ACHN (cell line): ENCODE data around the gene SPDYE4.
"Not testable (repeated sequence)": the region's sequence is repeated elsewhere in the genome, so short reads cannot be mapped to it uniquely, and the experiment has no call there.

Experiments used
- DNase-seq: peaks from one replicate; pipeline ENCODE4 v3.0.0-alpha.2; 2015
- in situ Hi-C: cut with HindIII; loops from 2 replicates; pipeline ENCODE4 v1.10.0; 2017; ENCODE audit warnings: low sequenced_read_pairs, low pct_ligation_motif_present, low pct_unique_long_range_greater_than_20kb

Gene SPDYE4

GRCh38 chr17:8758137-8758596, at the start of gene SPDYE4:
SPDYE4 (minus strand) TSS chr17:8758546; CDS start chr17:8758382, 164 bp downstream.
- in situ Hi-C loops, result no loop called here

DNA sequence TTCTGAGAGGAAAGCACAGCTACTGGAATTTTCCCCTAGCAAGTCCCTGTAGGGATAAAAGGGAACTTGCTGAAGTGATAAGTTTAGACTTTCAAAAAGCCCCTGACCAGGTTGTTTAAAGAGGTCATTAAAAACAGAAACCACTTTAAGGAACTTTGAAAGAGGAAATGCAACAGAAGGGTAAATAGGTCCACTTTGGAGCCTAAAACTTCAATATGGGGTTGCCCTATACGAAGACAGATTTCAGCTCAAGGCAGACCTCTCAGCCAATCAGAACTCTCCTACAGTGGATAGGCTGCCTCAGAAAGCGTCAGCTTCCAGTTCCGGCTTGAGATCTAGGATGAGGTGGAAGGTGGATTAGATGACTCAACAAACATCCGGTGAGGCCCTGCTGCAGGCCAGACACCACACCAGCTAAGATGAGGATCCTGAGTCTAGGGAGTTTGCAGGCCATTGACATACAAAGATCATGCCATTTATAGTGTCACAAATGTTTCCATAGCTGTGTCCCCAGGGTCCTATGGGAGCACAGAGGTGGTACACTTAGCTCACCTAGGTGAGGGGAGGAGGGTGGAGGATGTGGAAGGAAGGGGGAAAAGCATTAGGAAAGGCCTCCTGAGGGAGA, 48.7 kb upstream of the SPDYE4 start:
- no peak for DNase-seq
- in situ Hi-C loops, result no loop called here

More at GRCh38 chr17:8758137-8758596, at the start of gene SPDYE4:
- DNase-seq, result no peak

DNA sequence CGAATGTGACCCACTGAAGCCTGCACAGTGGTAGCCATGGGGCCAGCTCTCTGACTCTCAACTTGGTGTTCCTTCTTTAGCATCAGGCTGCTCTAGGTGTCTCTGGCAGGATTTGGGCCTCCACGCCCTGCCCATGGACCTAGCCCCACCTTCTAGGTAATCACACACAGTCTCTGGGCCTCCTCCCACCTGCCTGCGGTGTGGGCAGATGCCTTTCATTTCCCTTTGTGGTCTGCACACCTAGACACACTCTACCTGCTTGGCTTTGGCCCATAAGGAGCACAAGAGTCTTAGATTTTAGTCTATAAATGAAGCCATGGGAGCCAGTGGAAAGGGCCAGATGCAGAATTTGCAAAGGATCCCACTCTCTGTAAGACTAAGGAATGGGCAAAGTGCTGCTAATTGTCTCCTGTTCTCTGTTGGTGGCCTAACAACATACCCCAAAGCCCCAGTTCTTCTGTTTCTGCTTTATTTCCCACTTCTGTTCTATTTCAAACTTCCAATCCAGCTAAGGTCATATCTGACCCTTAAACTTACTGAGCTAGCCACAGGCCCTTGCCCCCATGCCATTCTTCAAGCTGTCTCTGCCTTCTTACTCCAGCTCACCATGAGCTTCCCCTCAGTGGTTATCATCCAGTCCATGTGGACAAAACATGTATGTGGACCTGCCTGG, 48.0 kb upstream of the SPDYE4 start:
- no peak for DNase-seq
- in situ Hi-C loops, result no loop called here

- in situ Hi-C loops, DNase-seq: not testable (repeated sequence)
These were observed 47.0 kb upstream of the SPDYE4 start for GRCh38 chr17:8805396-8805795.

GRCh38 chr17:8803531-8804420, 45.4 kb upstream of the SPDYE4 start:
- DNase-seq, result no peak
- in situ Hi-C loops, result no loop called here

- in situ Hi-C loops, result no loop called here
- no peak for DNase-seq
These were observed 42.9 kb upstream of the SPDYE4 start for GRCh38 chr17:8801135-8801840.

DNA sequence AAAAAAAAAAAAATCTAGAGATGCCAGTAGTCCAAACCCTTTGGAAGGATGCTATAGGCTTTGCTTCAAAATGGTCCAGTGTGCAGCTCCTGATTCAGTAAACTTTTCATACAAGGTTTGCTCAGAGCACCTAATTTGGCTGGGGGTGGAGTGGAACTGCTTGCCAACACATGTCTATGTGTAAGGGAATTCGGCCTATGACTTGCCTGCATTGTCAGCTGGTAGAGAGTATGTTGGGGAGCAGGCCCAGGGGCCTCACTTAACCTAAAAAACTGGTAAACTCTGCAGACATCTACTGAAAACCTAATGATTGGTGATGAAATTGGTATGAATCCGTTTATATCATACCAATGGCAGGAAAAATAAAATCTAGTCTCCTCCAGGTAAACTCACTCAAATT, 42.3 kb upstream of the SPDYE4 start:
- no peak for DNase-seq
- in situ Hi-C loops, result no loop called here

GRCh38 chr17:8799570-8800212, 41.3 kb upstream of the SPDYE4 start:
- DNase-seq, result no peak
- in situ Hi-C loops, result no loop called here

GRCh38 chr17:8798846-8799569, 40.7 kb upstream of the SPDYE4 start, which contains the start of gene MFSD6L:
MFSD6L (minus strand) TSS chr17:8799365; CDS start chr17:8799120, 245 bp downstream.
- in situ Hi-C loops, result no loop called here
- DNase-seq, result no peak

DNA sequence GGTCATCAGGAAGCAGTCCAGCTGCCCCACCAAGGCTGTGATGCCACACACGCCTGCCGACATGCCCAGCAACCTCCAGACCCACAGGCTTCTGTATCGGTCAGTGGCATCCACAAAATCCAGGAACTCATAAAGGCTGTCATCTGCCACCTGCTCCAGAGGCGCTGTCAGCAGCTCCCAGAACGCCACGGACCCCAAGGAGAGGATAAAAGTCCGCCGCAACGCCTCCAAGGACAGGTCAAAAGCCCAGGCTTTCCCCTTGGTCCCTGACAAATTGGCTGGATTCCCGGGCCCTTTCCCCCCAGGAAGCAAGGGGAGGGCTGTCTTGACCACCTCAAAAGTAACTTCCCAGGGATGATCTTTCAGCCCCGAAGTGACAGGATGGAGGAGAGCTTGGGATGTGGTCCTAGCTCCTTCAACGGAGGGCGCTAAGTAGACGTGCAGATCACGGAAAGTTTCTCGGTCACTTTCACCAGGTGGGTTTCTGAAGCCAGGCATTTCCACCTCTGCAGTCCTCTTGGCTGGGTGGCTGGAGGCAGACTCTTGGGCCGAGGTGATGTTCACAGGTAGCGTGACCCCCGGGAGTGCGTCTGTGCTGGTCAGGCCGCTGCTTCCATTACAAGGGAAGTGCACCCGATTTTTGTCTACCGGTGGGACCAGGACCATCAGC, 40.0 kb upstream of the SPDYE4 start:
- in situ Hi-C loops, result no loop called here
- DNase-seq, result no peak

DNA sequence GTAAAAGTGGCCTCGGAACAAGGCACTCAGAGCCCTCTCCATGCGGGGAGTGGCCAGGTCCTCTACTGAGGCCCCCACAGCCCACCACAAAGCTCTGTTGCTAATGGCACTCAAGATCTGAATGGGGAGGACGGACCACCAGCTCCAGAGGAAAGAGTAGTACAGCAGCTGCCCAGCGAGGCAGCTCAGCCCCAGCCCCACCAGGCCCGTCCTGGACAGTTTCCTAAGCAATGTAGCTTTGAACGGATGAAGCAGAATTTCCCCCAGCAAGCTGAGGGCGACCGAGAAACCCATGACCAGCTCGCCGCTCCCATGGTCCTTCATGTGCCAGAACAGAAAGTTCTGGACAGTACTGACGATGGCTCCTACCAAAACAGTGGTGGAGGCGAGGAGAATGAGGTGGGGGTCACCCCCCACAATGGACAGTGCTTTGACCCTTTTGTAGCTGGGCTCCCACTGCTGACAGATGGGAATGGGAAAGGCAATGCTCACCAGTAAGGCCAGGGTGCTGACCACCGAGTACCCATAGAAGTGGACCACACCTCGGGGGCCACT, 39.4 kb upstream of the SPDYE4 start:
- in situ Hi-C loops, result no loop called here
- no peak for DNase-seq

GRCh38 chr17:8794636-8795035, 36.3 kb upstream of the SPDYE4 start:
- in situ Hi-C loops, result no loop called here
- no peak for DNase-seq

GRCh38 chr17:8793649-8794048, 35.3 kb upstream of the SPDYE4 start:
- no peak for DNase-seq

GRCh38 chr17:8792646-8793045, 34.3 kb upstream of the SPDYE4 start:
- in situ Hi-C loops, result no loop called here
- DNase-seq, result no peak

More at GRCh38 chr17:8793649-8794048, 35.3 kb upstream of the SPDYE4 start:
- in situ Hi-C loops, result no loop called here

DNA sequence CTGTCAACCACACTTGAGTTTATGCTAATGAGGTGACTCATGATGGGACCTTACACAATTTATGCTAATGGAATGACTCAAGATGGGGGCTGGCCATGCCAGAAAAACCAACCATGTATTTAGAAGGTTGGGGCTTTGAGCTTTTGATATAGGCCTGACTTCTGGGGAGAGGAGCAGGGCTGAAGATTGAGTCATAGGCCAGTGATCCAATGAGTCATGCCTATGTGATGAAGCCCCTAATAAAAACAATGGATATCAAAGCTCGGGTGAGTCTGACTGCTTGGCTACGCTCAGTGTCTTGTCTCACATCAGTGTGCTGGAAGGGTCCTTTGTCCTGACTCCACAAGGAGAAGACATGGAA, 33.5 kb upstream of the SPDYE4 start:
- in situ Hi-C loops, result no loop called here
- no peak for DNase-seq

- in situ Hi-C loops, result no loop called here
- no peak for DNase-seq
These were observed 33.0 kb upstream of the SPDYE4 start for GRCh38 chr17:8791248-8791909.
